Upper lobe of right lung (tissue), 1 donor: ENCODE measurements around the gene CREB3L1. TPM values are rescaled to one million over a fixed set of nuclear protein-coding genes. Genes with fewer than 3 reads are reported as not detected.

Experiments used
- ATAC-seq: fragments of 200-7000 bp; cut with Tn5 transposase; one replicate; pipeline ENCODE4 v1.9.1; 2020; ENCODE audit warnings: mild to moderate bottlenecking, moderate library complexity
- DNase-seq: peaks from one replicate; pipeline ENCODE4 v3.0.0-alpha.2; 2020
- H3K27ac ChIP-seq: fragments of 200-600 bp; one replicate; pipeline ENCODE4 v1.8.0; 2022
- H3K27me3 ChIP-seq: fragments of 200-600 bp; one replicate; pipeline ENCODE4 v1.8.0; 2022; ENCODE audit warnings: mild to moderate bottlenecking
- H3K36me3 ChIP-seq: fragments of 200-600 bp; one replicate; pipeline ENCODE4 v1.8.0; 2022
- H3K4me1 ChIP-seq: fragments of 200-600 bp; one replicate; pipeline ENCODE4 v1.8.0; 2022
- H3K4me3 ChIP-seq: fragments of 200-600 bp; one replicate; pipeline ENCODE4 v1.8.0; 2022; ENCODE audit warnings: mild to moderate bottlenecking
- H3K9me3 ChIP-seq: fragments of 200-600 bp; one replicate; pipeline ENCODE4 v1.8.0; 2022
- CTCF ChIP-seq: fragments of 200-600 bp; IDR thresholded peaks from one replicate; pipeline ENCODE4 v1.8.0; 2022; ENCODE audit warnings: antibody characterized with exemption
- intact Hi-C: fragments of 100-400 bp; cut with DNase I; formaldehyde crosslinking; loops from one replicate; pipeline ENCODE4 v1.11.0; 2022
- total RNA-seq: library from RNA; stranded (reverse); fragmentation: NEBNext Ultra II Directional; extraction: Animal tissue kit (Norgen Biotek cat#: 25700); gene quantifications from one replicate; pipeline ENCODE4 v1.2.1, GENCODE V29; 2021
- donor health status: DM: no; HTN: yes; CAD: no; lungs with severe emphysema.

Gene CREB3L1
- total RNA-seq, 1 donor from 2014 or later = 47.4 TPM

DNA sequence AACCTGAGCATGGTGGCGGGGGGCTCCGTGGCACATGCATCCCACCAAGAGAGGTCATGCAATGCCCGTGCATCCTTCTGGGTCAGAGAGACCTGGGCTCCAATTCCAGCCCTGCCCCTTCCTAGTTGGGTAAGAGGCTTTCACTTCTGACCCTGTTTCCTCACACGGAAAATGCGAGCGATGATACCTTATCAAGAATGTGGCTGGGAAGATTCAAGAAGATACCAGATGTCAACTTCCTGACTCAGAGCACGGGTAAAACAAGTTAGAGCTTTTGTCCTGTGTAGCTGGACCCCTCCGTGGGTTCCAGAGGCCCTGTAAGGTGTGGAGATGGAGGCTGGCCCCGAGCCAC, 61.1 kb downstream of the CREB3L1 start:
- H3K4me1 ChIP-seq = peaks cover 35% of the 10 kb centered on the region
- no peaks in the 10 kb centered on the region for H3K36me3 ChIP-seq
- H3K9me3 ChIP-seq = no peaks in the 10 kb centered on the region
- no peak for ATAC-seq
- peak overlapping the region; percentile 21 for H3K4me3 ChIP-seq
- DNase-seq = no peak
- H3K27ac ChIP-seq = peak overlapping the region; percentile 58
- intact Hi-C loops = no loop called here
- H3K27me3 ChIP-seq = peaks cover 9% of the 10 kb centered on the region
- TF ChIP-seq CTCF = no peak

GRCh38 chr11:46338988-46339666, 61.7 kb downstream of the CREB3L1 start:
- DNase-seq (no peak), ATAC-seq (peak; percentile 54)
- no peak for TF ChIP-seq CTCF
- Histone ChIP-seq H3K27ac (peak overlapping the region; percentile 68), H3K4me3 (peak overlapping the region; percentile 21), H3K27me3 (peaks cover 4% of the 10 kb centered on the region), H3K36me3 (no peaks in the 10 kb centered on the region), H3K4me1 (peaks cover 37% of the 10 kb centered on the region), H3K9me3 (no peaks in the 10 kb centered on the region)
- intact Hi-C loops = no loop called here

GRCh38 chr11:46339816-46340215, 62.4 kb downstream of the CREB3L1 start:
- peak; percentile 35 for ATAC-seq
- DNase-seq = no peak
- Histone ChIP-seq H3K27ac (peak overlapping the region; percentile 68), H3K36me3 (no peaks in the 10 kb centered on the region), H3K27me3 (no peaks in the 10 kb centered on the region), H3K4me3 (no peak overlapping the region), H3K4me1 (peaks cover 42% of the 10 kb centered on the region), H3K9me3 (no peaks in the 10 kb centered on the region)
- TF ChIP-seq CTCF = no peak
- intact Hi-C loops = no loop called here

GRCh38 chr11:46341454-46341853, 64.0 kb downstream of the CREB3L1 start:
- Histone ChIP-seq H3K27ac (peak overlapping the region; percentile 47), H3K4me1 (peaks cover 45% of the 10 kb centered on the region), H3K9me3 (no peaks in the 10 kb centered on the region), H3K27me3 (no peaks in the 10 kb centered on the region), H3K36me3 (no peaks in the 10 kb centered on the region), H3K4me3 (no peak overlapping the region)
- TF ChIP-seq CTCF = no peak
- ATAC-seq (no peak), DNase-seq (no peak)
- intact Hi-C loops = no loop called here

- Histone ChIP-seq H3K4me1 (peaks cover 45% of the 10 kb centered on the region), H3K27ac (peak overlapping the region; percentile 47), H3K36me3 (no peaks in the 10 kb centered on the region), H3K4me3 (no peak overlapping the region), H3K9me3 (no peaks in the 10 kb centered on the region), H3K27me3 (no peaks in the 10 kb centered on the region)
- intact Hi-C loops = no loop called here
- no peak for TF ChIP-seq CTCF
- DNase-seq = no peak
- no peak for ATAC-seq
Measured at GRCh38 chr11:46342239-46342638, 64.8 kb downstream of the CREB3L1 start.

DNA sequence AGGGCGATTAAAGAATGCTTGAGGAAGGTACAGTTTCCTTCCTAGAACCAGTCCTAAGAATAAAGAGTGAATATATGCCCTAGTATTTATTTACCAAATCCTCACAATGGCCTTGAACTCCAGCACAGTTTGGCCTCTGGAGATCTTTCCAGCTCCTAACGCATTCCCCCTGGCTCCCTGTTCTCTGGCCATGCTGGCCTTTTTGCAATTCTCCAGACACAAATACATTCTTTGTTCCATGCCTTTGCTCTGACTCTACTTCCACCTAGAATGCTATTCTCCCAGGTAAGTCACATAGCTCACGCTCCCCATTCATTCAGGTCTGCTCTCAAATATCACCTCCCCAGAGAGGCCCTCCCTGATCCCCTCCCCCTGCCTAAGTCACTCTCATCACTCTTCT, 66.1 kb downstream of the CREB3L1 start:
- ATAC-seq (no peak), DNase-seq (no peak)
- no peak overlapping the region for H3K4me3 ChIP-seq
- H3K36me3 ChIP-seq = no peaks in the 10 kb centered on the region
- H3K9me3 ChIP-seq = no peaks in the 10 kb centered on the region
- H3K27ac ChIP-seq = peak overlapping the region; percentile 47
- TF ChIP-seq CTCF = no peak
- intact Hi-C loops = no loop called here
- no peaks in the 10 kb centered on the region for H3K27me3 ChIP-seq
- H3K4me1 ChIP-seq = peaks cover 46% of the 10 kb centered on the region
